Neural crest cell (in vitro differentiated cells): ENCODE measurements around the gene ACAA2. TPM values are rescaled to one million over a fixed set of nuclear protein-coding genes. Genes with fewer than 3 reads are reported as not detected.

Source experiments
- DNase-seq: peaks from one replicate; pipeline ENCODE4 v3.0.0; 2021; ENCODE audit warnings: low read depth, mixed read lengths, low spot score
- H3K27ac Mint-ChIP-seq: one replicate; pipeline ENCODE4 v1.8.0; 2021; ENCODE audit warnings: mild to moderate bottlenecking, mixed read lengths; ENCODE audit not compliant: unreplicated experiment
- H3K27me3 Mint-ChIP-seq: 2 replicates; pipeline ENCODE4 v1.8.0; 2021; ENCODE audit warnings: low read depth, mild to moderate bottlenecking, mixed read lengths
- H3K36me3 Mint-ChIP-seq: 2 replicates; pipeline ENCODE4 v1.8.0; 2021; ENCODE audit warnings: low read depth, mild to moderate bottlenecking, mixed read lengths
- H3K4me1 Mint-ChIP-seq: 2 replicates; pipeline ENCODE4 v1.8.0; 2021; ENCODE audit warnings: mixed read lengths
- H3K4me3 Mint-ChIP-seq: one replicate; pipeline ENCODE4 v1.8.0; 2021; ENCODE audit warnings: mild to moderate bottlenecking, mixed read lengths
- H3K9me3 Mint-ChIP-seq: 2 replicates; pipeline ENCODE4 v1.8.0; 2021; ENCODE audit warnings: mixed read lengths
- CTCF ChIP-seq: fragments of 200-600 bp; sonication (generic); conservative IDR thresholded peaks from 2 replicates; pipeline ENCODE4 v1.5.0; 2021; ENCODE audit warnings: antibody characterized with exemption, mild to moderate bottlenecking
- total RNA-seq: library from RNA; stranded (reverse); gene quantifications from 2 replicates; pipeline ENCODE4 v1.2.1, GENCODE V29; 2021

ACAA2 gene
- total RNA-seq, 1 donor from 2014 or later = 67.5 TPM

DNA sequence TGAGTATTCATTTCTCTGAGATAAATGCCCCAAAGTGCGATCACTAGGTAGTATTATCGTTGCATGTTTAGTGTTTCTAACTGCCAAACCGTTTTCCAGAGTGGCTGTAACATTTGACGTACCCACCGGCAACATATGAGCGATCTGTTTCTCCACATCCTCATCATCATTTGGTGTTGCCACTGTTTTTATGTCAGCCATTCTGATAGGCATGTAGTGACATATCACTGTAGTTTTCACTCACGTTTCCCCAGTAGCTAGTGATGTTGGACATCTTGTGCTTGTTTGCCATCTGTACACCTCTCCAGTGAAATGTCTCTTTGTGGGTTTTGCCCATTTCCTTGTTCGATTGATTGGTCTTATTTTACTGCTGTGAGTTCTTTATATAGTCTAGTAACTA is 63.8 kb downstream of the ACAA2 start:
- Mint-ChIP-seq H3K4me1 (peaks cover 6% of the 10 kb centered on the region), H3K27me3 (peaks cover 19% of the 10 kb centered on the region)

GRCh38 chr18:49747876-49748275 is 65.5 kb downstream of the ACAA2 start:
- Mint-ChIP-seq H3K4me1 (peaks cover 6% of the 10 kb centered on the region), H3K4me3 (no peak overlapping the region), H3K27me3 (peaks cover 18% of the 10 kb centered on the region), H3K36me3 (no peaks in the 10 kb centered on the region), H3K9me3 (peaks cover 5% of the 10 kb centered on the region), H3K27ac (no peak overlapping the region)
- no peak for DNase-seq
- no peak for TF ChIP-seq CTCF

More for the DNA sequence above, 63.8 kb downstream of the ACAA2 start:
- TF ChIP-seq CTCF = no peak
- no peaks in the 10 kb centered on the region for H3K36me3 Mint-ChIP-seq
- no peak overlapping the region for H3K4me3 Mint-ChIP-seq
- no peak overlapping the region for H3K27ac Mint-ChIP-seq
- no peak for DNase-seq
- H3K9me3 Mint-ChIP-seq = peaks cover 10% of the 10 kb centered on the region

- Mint-ChIP-seq H3K36me3 (no peaks in the 10 kb centered on the region), H3K27me3 (peaks cover 3% of the 10 kb centered on the region), H3K4me1 (peaks cover 6% of the 10 kb centered on the region), H3K27ac (no peak overlapping the region), H3K9me3 (peaks cover 5% of the 10 kb centered on the region), H3K4me3 (no peak overlapping the region)
- TF ChIP-seq CTCF = no peak
- no peak for DNase-seq
These were observed 68.0 kb downstream of the ACAA2 start for GRCh38 chr18:49745045-49746014.

DNA sequence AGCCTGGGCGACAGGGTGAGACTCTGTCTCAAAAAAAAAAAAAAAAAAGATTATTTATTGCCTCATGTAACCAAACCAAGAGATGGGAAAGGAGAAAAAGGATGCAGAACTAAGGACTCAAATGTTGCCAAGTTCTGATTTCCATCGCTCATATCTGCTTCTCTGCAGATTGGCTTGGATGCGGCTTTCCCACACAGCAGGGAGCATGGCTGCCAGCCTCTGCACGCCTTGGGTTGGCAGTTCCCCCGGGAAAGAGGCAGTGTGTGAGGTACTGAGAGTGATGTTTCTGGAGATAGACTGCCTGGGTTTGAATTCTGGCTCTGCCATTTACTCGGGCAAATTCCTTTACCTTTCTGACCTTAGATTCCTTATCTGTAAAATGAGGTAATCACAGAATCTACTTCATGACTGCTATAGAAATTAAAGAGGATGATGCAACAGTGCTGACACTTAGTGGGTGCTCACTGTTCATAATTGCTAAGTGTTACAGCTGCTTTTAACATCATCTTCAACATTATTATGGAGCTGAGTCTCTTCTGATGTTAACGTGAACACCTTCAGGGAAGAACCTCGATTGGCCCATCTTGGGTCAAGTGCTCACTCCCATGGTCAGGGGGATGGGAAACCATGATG is 68.8 kb downstream of the ACAA2 start:
- no peak overlapping the region for H3K27ac Mint-ChIP-seq
- peaks cover 3% of the 10 kb centered on the region for H3K27me3 Mint-ChIP-seq
- TF ChIP-seq CTCF = no peak
- DNase-seq = no peak
- peaks cover 5% of the 10 kb centered on the region for H3K9me3 Mint-ChIP-seq
- no peak overlapping the region for H3K4me3 Mint-ChIP-seq
- H3K4me1 Mint-ChIP-seq = peaks cover 6% of the 10 kb centered on the region
- no peaks in the 10 kb centered on the region for H3K36me3 Mint-ChIP-seq

GRCh38 chr18:49743117-49743567 is 70.2 kb downstream of the ACAA2 start:
- TF ChIP-seq CTCF = no peak
- Mint-ChIP-seq H3K27ac (peak overlapping the region; percentile 72), H3K4me1 (peaks cover 5% of the 10 kb centered on the region), H3K9me3 (peaks cover 5% of the 10 kb centered on the region), H3K27me3 (peaks cover 3% of the 10 kb centered on the region), H3K36me3 (no peaks in the 10 kb centered on the region), H3K4me3 (no peak overlapping the region)
- no peak for DNase-seq
